ENCODE results near the gene UPF1. TPM values are rescaled to one million over a fixed set of nuclear protein-coding genes. Genes with fewer than 3 reads are reported as not detected.

UPF1 gene
- total RNA-seq, 1 donor from 2014 or later: 225 TPM

DNA sequence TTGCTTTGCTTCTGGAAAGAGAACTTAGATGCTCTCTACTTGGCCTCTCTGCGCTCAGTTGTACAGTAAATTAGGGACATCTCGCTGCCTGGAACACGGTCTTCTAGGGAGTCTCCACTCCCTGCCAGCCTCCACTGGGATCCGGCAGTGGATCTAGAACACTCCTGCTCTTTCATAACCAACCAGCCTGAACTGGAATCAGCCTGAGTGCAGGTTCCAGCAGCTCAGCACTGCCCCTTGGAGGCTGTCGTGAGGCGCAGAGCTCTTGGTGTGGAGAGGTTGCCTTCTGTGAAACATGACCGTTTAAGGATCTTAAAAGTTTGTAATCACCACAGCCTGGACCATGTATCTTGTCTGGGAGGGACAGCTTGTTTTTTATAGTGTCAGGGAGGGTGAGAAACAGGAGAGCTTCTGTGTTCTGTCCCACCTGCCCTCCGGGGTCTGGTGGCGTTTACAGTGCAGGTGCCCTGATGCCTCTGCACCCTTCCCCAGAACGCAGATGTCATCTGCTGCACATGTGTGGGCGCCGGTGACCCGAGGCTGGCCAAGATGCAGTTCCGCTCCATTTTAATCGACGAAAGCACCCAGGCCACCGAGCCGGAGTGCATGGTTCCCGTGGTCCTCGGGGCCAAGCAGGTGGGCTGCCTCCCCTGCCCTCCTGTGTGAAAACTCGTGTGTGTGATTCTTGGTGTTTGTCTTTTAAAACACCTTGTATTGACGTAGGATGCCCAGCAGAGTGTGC, 24.8 kb downstream of the UPF1 start:
- TF ChIP-seq CTCF (IDR thresholded peaks at IDR 0.05): no peak
- peaks cover 99 to 100% of the 10 kb centered on the region in 2 donors for H3K36me3 ChIP-seq
- intact Hi-C loops (cut with DNase I): no loop called here
- H3K27me3 ChIP-seq: no peaks in the 10 kb centered on the region
- no peak for DNase-seq (ENCODE audit: low spot score in 2 of 2)
- H3K27ac ChIP-seq: no peak overlapping the region
- H3K4me3 ChIP-seq: no peak overlapping the region
- H3K9me3 ChIP-seq: no peaks in the 10 kb centered on the region
- no peaks in the 10 kb centered on the region for H3K4me1 ChIP-seq

DNA sequence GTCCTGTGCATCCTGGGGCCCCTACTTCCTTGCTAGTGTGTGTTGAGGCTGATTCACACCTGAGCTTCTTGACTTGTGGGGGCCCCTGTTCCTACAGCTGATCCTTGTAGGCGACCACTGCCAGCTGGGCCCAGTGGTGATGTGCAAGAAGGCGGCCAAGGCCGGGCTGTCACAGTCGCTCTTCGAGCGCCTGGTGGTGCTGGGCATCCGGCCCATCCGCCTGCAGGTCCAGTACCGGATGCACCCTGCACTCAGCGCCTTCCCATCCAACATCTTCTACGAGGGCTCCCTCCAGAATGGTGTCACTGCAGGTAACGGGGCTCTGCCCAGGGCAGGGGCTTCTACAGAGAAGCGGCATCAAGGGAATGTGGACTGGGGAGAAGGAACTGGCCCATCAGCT, 25.5 kb downstream of the UPF1 start:
- H3K36me3 ChIP-seq: peaks cover 99 to 100% of the 10 kb centered on the region in 2 donors
- H3K9me3 ChIP-seq: no peaks in the 10 kb centered on the region
- TF ChIP-seq CTCF (IDR thresholded peaks at IDR 0.05): no peak
- no peak overlapping the region for H3K27ac ChIP-seq
- H3K4me3 ChIP-seq: no peak overlapping the region
- no peaks in the 10 kb centered on the region for H3K27me3 ChIP-seq
- H3K4me1 ChIP-seq: no peaks in the 10 kb centered on the region
- no peak for DNase-seq (ENCODE audit: low spot score in 2 of 2)
- intact Hi-C loops (cut with DNase I): no loop called here

DNA sequence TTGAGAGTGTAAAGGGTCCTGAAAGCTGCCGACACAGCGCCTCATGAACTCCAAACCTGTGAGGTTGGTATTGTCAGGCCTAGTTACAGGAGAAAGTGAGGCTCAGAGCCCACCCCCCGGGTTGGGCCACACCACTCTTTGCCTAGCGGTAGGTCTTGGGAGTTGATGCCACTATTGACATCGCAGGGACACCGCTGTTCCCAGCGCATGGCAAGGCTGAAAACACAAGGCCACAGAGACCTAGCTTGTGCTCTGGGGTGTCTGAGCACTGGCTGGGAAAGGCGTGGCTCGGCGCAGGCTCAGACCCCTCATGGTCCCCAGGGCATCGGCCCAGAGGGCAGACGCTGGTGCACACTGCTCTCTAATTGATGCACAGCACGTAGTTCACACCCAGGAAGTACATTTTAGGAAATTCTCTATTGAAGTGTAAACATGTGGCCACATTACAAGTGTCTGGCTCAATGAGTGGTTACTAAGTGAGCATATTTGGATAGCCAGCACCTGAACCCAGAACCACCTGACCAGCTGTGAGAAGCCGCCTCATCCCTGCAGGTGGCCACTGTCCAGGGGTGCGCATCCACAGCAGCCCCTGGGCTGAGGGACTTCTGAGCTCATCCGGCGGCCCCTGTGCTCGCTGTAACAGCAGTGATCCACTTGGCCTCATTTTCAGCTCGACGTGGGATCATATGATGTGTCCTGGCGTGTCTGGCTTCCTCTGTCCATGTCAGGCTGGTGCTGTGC, 27.3 kb downstream of the UPF1 start:
- intact Hi-C loops (cut with DNase I): no loop called here
- no peak for TF ChIP-seq CTCF (IDR thresholded peaks at IDR 0.05)
- no peaks in the 10 kb centered on the region for H3K4me1 ChIP-seq
- H3K4me3 ChIP-seq: no peak overlapping the region
- DNase-seq (ENCODE audit: low spot score in 2 of 2): no peak
- H3K36me3 ChIP-seq: peaks cover 100% of the 10 kb centered on the region in 2 donors
- no peak overlapping the region for H3K27ac ChIP-seq
- H3K9me3 ChIP-seq: no peaks in the 10 kb centered on the region
- H3K27me3 ChIP-seq: no peaks in the 10 kb centered on the region

DNA sequence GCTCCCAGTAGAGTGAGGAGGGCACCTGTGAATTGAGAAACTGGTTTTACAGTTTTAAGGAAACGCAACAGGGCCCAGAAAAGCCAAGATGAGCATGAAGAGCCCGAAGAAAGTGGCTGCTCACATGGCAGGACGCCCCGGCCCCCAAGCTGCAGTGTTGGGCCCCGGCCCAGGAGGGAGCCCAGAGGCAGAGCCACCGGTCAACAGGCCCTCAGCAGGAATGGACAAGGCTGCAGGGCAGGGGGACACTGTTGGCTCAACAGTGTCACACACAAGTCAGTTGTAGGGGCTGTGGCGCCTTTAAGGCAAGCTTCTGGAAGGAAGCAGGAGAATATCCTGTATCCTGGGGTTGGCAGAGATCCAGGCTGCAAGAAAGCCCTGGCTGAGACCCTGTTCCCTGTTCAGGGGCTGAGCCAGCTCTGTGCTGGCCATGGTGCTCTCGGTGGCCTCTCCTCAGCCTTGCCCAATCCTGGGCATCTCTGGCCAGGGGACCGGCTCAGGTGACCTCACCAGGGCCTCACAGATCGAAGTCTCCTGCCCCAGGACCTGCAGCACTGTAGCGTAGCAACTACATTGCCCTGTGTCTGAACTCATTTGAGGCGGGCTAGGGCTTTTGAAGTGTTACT, 28.0 kb downstream of the UPF1 start:
- no peaks in the 10 kb centered on the region for H3K4me1 ChIP-seq
- no peak overlapping the region for H3K4me3 ChIP-seq
- no peak for DNase-seq (ENCODE audit: low spot score in 2 of 2)
- H3K27ac ChIP-seq: no peak overlapping the region
- H3K27me3 ChIP-seq: no peaks in the 10 kb centered on the region
- intact Hi-C loops (cut with DNase I): no loop called here
- TF ChIP-seq CTCF (IDR thresholded peaks at IDR 0.05): no peak
- H3K36me3 ChIP-seq: peaks cover 99 to 100% of the 10 kb centered on the region in 2 donors
- no peaks in the 10 kb centered on the region for H3K9me3 ChIP-seq

DNA sequence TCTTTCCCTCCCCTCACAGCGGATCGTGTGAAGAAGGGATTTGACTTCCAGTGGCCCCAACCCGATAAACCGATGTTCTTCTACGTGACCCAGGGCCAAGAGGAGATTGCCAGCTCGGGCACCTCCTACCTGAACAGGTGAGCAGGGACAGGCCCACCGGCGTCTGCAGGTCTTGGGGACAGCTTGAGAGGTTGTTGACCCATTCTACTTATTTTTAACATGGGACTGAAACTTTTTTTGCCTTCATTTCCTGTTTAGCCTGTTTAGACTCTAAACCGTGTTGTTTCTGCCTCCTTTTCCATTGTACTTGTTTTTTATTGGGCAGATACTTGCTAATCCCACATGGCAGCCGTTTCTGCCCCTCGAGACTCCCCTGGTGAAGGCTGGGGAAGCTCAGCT, 28.5 kb downstream of the UPF1 start:
- Histone ChIP-seq H3K4me1 (no peaks in the 10 kb centered on the region), H3K27ac (no peak overlapping the region), H3K9me3 (no peaks in the 10 kb centered on the region), H3K27me3 (no peaks in the 10 kb centered on the region), H3K36me3 (peaks cover 99 to 100% of the 10 kb centered on the region in 2 donors), H3K4me3 (no peak overlapping the region)
- intact Hi-C loops (cut with DNase I): no loop called here
- DNase-seq (ENCODE audit: low spot score in 2 of 2): no peak
- no peak for TF ChIP-seq CTCF (IDR thresholded peaks at IDR 0.05)

Measured in ascending aorta (tissue), 2 donors.